Measurements from ENCODE around the gene FLOT2.

- TF ChIP-seq, protein P1, sequence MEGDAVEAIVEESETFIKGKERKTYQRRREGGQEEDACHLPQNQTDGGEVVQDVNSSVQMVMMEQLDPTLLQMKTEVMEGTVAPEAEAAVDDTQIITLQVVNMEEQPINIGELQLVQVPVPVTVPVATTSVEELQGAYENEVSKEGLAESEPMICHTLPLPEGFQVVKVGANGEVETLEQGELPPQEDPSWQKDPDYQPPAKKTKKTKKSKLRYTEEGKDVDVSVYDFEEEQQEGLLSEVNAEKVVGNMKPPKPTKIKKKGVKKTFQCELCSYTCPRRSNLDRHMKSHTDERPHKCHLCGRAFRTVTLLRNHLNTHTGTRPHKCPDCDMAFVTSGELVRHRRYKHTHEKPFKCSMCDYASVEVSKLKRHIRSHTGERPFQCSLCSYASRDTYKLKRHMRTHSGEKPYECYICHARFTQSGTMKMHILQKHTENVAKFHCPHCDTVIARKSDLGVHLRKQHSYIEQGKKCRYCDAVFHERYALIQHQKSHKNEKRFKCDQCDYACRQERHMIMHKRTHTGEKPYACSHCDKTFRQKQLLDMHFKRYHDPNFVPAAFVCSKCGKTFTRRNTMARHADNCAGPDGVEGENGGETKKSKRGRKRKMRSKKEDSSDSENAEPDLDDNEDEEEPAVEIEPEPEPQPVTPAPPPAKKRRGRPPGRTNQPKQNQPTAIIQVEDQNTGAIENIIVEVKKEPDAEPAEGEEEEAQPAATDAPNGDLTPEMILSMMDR (optimal IDR thresholded peaks at IDR 0.05 in 1 of 3, IDR thresholded peaks at IDR 0.05 in 1 of 3, conservative IDR thresholded peaks at IDR 0.05 in 1 of 3; ENCODE audit: extremely low read depth in 1 of 3, insufficient read depth in 2 of 3, low read length in 3 of 3): no peak
- TF ChIP-seq EZH2 (IDR thresholded peaks at IDR 0.05; ENCODE audit: low read length): no peak
Observed at GRCh38 chr17:28926786-28927185, 29.3 kb upstream of the FLOT2 start.

Measured in keratinocyte (primary cell).